Endodermal cell (in vitro differentiated cells): Measurements from ENCODE around the gene TGFBR3L. TPM values are rescaled to one million over a fixed set of nuclear protein-coding genes. Genes with fewer than 3 reads are reported as not detected.
A peak's percentile ranks its signal among the peaks of the same experiment; 100 is the strongest.

Experiments used
- DNase-seq: peaks from one replicate; pipeline ENCODE4 v3.0.0-alpha.2; 2017
- H3K27ac ChIP-seq: 2 replicates; pipeline ENCODE4 v1.5.1; 2013; ENCODE audit warnings: mild to moderate bottlenecking, low read depth, low read length, moderate library complexity
- H3K27me3 ChIP-seq: 2 replicates; pipeline ENCODE4 v1.6.1; 2013; ENCODE audit warnings: mild to moderate bottlenecking, low read length, moderate library complexity; ENCODE audit not compliant: insufficient read depth, control insufficient read depth, poor library complexity, severe bottlenecking
- H3K36me3 ChIP-seq: 2 replicates; pipeline ENCODE4 v1.7.0; 2013; ENCODE audit warnings: mild to moderate bottlenecking, low read length, moderate library complexity; ENCODE audit not compliant: control insufficient read depth, insufficient read depth
- H3K4me1 ChIP-seq: one replicate; pipeline ENCODE4 v1.7.0; 2013; ENCODE audit warnings: low read length; ENCODE audit not compliant: control insufficient read depth, insufficient read depth
- H3K4me3 ChIP-seq: 2 replicates; pipeline ENCODE4 v1.5.1; 2013; ENCODE audit warnings: mild to moderate bottlenecking, low read length, moderate library complexity
- H3K9ac ChIP-seq: 2 replicates; pipeline ENCODE4 v1.6.1; 2013; ENCODE audit warnings: mild to moderate bottlenecking, low read length, moderate library complexity; ENCODE audit not compliant: poor library complexity, severe bottlenecking; ENCODE audit errors: extremely low read depth
- H3K9me3 ChIP-seq: 2 replicates; pipeline ENCODE4 v1.6.1; 2013; ENCODE audit warnings: mild to moderate bottlenecking, low read length, moderate library complexity; ENCODE audit not compliant: control insufficient read depth
- H3K27ac Mint-ChIP-seq: 2 replicates; pipeline ENCODE4 v1.8.0; 2020; ENCODE audit warnings: mixed read lengths
- H3K27me3 Mint-ChIP-seq: 2 replicates; pipeline ENCODE4 v1.8.0; 2021; ENCODE audit warnings: mild to moderate bottlenecking, mixed read lengths; ENCODE audit not compliant: insufficient read depth
- H3K36me3 Mint-ChIP-seq: 2 replicates; pipeline ENCODE4 v1.8.0; 2020; ENCODE audit warnings: low read depth, mixed read lengths
- H3K4me1 Mint-ChIP-seq: 2 replicates; pipeline ENCODE4 v1.8.0; 2020; ENCODE audit warnings: mixed read lengths
- H3K4me3 Mint-ChIP-seq: 2 replicates; pipeline ENCODE4 v1.8.0; 2020; ENCODE audit warnings: mild to moderate bottlenecking, moderate library complexity, mixed read lengths
- H3K9me3 Mint-ChIP-seq: 2 replicates; pipeline ENCODE4 v1.8.0; 2020; ENCODE audit warnings: mild to moderate bottlenecking, mixed read lengths
- WGBS, 2 experiments: methylation state at CpG; one replicate each; pipeline versions ENCODE4 v1.1.5 to v1.1.7; 2013; ENCODE audit warnings: missing lambda C conversion rate in 2 of 2, mixed read lengths in 1 of 2; ENCODE audit not compliant: insufficient coverage in 1 of 2, insufficient read length in 1 of 2; 5-methylcytosine and 5-hydroxymethylcytosine counted together
- total RNA-seq, 2 donors: library from RNA; stranded (reverse); fragmentation: NEBNext Ultra II Directional in 1 of 2; extraction: Animal tissue kit (Norgen Biotek cat#: 25700) in 1 of 2; gene quantifications; 2 replicates in 1 of 2; 3 replicates in 1 of 2; pipeline ENCODE4 v1.2.1, GENCODE V29; 2021
- TF ChIP-seq, protein P1 (sequence below): fragments of 200-600 bp; sonication (generic); conservative IDR thresholded peaks from 2 replicates; pipeline ENCODE4 v1.5.0; 2021; ENCODE audit warnings: antibody characterized with exemption, mild to moderate bottlenecking

TGFBR3L gene
- total RNA-seq, 2 donors from 2014 or later = 0.84 to 2.2 TPM

DNA sequence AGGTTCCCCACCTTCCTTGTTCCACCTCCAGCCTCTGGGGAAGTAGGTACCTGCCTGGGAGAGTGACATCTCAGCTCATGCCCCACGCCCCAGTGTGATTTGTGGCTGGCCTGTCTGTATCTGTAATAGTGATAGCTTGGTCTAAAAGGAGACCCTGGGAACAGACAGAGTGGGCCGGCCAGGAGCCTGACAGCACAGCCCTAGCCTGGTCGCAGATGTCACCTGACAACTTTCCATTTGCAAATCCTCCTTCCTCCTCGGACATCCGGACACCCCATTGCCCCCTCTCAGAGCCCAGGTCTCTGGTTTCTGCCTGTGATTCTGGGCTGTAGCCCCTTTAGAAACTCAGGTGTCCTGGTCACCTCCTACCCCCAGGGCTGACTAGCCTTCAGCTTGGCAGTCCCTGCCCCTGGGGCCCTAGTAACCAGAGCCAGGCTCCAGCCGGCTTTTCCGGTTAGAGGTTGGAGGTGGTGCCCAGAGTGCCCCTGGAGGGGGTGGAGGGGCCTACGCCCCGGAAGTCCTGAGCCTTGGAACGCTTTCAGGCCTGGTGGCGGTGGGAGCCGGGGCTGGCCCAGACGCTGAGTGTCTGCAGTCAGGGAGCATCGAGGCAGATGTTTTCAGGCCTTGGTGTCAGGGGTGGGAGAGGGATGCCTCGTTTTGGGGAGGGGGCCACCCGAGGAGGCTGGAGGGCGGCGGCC, 19.9 kb upstream of the TGFBR3L start:
- no peaks in the 10 kb centered on the region for H3K9me3 Mint-ChIP-seq
- H3K36me3 ChIP-seq = no peaks in the 10 kb centered on the region
- H3K27ac Mint-ChIP-seq = no peak overlapping the region
- H3K9me3 ChIP-seq = no peaks in the 10 kb centered on the region
- DNase-seq = no peak
- 79 to 85% methylated on average over 12 to 18 of the region's 18 CpGs for WGBS, 2 experiments
- no peaks in the 10 kb centered on the region for H3K27me3 ChIP-seq
- no peak overlapping the region for H3K4me3 Mint-ChIP-seq
- peaks cover 7% of the 10 kb centered on the region for H3K27me3 Mint-ChIP-seq
- no peaks in the 10 kb centered on the region for H3K4me1 ChIP-seq
- H3K4me1 Mint-ChIP-seq = no peaks in the 10 kb centered on the region
- TF ChIP-seq, protein P1, sequence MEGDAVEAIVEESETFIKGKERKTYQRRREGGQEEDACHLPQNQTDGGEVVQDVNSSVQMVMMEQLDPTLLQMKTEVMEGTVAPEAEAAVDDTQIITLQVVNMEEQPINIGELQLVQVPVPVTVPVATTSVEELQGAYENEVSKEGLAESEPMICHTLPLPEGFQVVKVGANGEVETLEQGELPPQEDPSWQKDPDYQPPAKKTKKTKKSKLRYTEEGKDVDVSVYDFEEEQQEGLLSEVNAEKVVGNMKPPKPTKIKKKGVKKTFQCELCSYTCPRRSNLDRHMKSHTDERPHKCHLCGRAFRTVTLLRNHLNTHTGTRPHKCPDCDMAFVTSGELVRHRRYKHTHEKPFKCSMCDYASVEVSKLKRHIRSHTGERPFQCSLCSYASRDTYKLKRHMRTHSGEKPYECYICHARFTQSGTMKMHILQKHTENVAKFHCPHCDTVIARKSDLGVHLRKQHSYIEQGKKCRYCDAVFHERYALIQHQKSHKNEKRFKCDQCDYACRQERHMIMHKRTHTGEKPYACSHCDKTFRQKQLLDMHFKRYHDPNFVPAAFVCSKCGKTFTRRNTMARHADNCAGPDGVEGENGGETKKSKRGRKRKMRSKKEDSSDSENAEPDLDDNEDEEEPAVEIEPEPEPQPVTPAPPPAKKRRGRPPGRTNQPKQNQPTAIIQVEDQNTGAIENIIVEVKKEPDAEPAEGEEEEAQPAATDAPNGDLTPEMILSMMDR = peak; percentile 20
- H3K4me3 ChIP-seq = no peak overlapping the region
- no peak overlapping the region for H3K27ac ChIP-seq
- H3K36me3 Mint-ChIP-seq = peaks cover 9% of the 10 kb centered on the region
- H3K9ac ChIP-seq = no peak overlapping the region

DNA sequence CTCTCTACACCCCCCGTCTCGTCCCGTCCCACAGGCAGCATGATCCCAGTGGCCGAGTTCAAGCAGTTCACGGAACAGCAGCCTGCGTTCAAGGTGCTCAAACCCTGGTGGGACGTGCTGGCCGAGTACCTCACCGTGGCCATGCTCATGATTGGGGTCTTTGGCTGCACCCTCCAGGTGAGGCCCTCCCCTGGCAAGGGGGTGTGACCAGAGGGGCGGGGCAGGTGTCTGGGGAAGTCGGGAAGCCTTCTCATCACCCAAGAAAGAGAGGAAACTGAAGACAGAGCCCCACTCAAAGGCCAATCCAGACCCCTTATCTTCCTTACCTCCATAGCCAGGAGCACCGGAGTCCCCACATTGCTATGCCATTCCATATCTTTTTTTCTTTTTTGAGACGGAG, 19.1 kb upstream of the TGFBR3L start:
- H3K36me3 Mint-ChIP-seq = peaks cover 9% of the 10 kb centered on the region
- no peaks in the 10 kb centered on the region for H3K9me3 Mint-ChIP-seq
- no peak overlapping the region for H3K4me3 Mint-ChIP-seq
- Histone ChIP-seq H3K4me1 (no peaks in the 10 kb centered on the region), H3K4me3 (no peak overlapping the region), H3K27ac (no peak overlapping the region), H3K27me3 (no peaks in the 10 kb centered on the region), H3K9ac (no peak overlapping the region), H3K36me3 (no peaks in the 10 kb centered on the region), H3K9me3 (no peaks in the 10 kb centered on the region)
- peaks cover 5% of the 10 kb centered on the region for H3K27me3 Mint-ChIP-seq
- no peak for DNase-seq
- TF ChIP-seq, protein P1 = no peak
- WGBS, 2 experiments = 94 to 95% methylated on average over 10 to 13 of the region's 13 CpGs
- H3K27ac Mint-ChIP-seq = no peak overlapping the region
- H3K4me1 Mint-ChIP-seq = no peaks in the 10 kb centered on the region

DNA sequence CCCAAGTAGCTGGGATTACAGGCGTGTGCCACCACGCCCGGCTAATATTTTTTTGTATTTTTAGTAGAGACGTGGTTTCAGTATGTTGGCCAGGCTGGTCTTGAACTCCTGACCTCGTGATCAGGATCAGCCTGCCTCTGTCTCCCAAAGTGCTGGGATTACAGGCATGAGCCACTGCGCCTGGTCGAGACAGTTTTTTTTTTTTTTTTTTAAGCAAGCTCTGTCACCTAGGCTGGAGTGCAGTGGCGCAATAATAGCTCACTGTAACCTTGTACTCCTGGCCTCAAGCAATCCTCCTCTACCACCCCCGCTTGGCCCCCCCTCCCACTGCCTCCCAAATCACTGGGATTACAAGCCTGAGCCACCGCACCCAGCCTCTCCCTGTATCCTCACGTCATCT, 17.3 kb upstream of the TGFBR3L start:
- H3K27me3 ChIP-seq = no peaks in the 10 kb centered on the region
- no peaks in the 10 kb centered on the region for H3K4me1 ChIP-seq
- Mint-ChIP-seq H3K27ac (no peak overlapping the region), H3K4me3 (no peak overlapping the region), H3K27me3 (peaks cover 2% of the 10 kb centered on the region), H3K4me1 (no peaks in the 10 kb centered on the region), H3K9me3 (no peaks in the 10 kb centered on the region), H3K36me3 (peaks cover 9% of the 10 kb centered on the region)
- H3K9me3 ChIP-seq = no peaks in the 10 kb centered on the region
- TF ChIP-seq, protein P1 = no peak
- no peak overlapping the region for H3K4me3 ChIP-seq
- no peak overlapping the region for H3K9ac ChIP-seq
- WGBS, 2 experiments = 95 to 96% methylated on average over 7 to 11 of the region's 11 CpGs
- no peak for DNase-seq
- no peaks in the 10 kb centered on the region for H3K36me3 ChIP-seq
- H3K27ac ChIP-seq = no peak overlapping the region
